GM21825 (cell line): Measurements from ENCODE around the gene DHX34.
"Not testable (repeated sequence)": the region's sequence is repeated elsewhere in the genome, so short reads cannot be mapped to it uniquely, and the experiment has no call there.

Experiments used
- ATAC-seq: cut with Tn5 transposase; IDR thresholded peaks from one replicate; pipeline ENCODE4 v1.9.1; 2021; ENCODE audit warnings: mild to moderate bottlenecking, moderate library complexity; ENCODE audit not compliant: unreplicated experiment

The DHX34 gene

DNA sequence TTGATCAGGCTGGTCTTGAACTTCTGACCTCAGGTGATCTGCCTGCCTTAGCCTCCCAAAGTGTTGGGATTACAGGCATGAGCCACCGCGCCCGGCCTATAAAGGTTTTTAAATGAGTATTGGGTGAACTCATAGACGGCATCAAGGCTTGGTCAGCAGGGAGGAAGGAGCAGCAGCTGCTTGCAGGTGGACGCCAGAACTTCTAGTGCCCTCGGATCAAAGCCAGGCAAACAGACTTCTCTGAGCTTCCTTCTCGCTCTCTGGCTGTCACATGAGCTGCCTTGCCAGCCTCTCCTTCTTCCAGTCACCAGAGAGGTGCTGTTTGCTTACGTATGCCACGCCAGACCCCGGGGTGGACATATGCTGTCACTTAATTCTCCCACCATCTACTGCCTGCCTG is 16.3 kb downstream of the DHX34 start:
- not testable (repeated sequence) for ATAC-seq

DNA sequence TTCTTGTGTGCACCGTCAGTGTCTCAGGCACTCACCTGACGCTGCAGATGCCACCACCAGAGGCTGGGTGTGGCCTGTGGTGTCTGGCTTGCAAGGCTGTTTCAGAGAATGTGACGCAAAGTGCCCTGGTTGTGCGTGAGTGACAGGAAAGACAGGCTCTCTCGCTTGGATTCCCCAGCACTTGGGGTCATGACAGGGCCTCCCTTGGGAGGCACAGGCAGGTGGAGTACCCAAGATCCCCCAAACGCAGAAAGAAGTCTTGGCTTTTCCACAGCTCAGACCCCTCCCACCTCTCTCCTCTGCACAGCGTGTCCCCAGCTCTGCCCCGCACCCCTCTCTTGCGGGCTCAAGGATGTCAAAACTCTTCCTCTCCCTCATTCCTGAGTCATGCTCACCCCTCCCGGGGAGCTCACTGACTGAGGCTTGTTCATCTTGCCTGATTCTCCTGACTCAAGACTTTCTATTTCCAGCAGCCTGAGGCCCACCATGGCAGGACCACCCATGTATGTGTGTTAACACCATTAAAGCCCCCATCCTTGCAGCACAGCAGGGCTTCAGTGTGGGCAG is 21.0 kb downstream of the DHX34 start:
- ATAC-seq = no peak

DNA sequence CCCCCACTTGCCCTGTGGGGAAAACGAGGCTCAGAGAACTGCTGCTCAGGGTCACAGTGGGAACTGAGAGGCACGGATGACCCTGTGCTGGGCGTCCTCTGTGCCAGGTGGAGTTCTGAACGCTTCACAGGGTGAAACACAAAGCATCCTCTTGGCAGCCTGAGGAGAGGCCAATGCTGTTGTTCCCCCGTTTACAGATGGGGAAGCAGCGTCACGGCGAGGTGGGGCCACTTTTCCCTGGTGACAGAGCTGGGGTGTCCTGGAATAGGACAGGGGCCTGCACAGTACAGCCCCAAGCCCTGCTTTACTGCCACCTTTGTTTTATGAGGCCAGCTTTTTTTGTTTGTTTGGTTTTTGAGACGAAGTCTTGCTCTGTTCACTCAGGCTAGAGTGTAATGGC is 22.1 kb downstream of the DHX34 start:
- ATAC-seq = no peak

DNA sequence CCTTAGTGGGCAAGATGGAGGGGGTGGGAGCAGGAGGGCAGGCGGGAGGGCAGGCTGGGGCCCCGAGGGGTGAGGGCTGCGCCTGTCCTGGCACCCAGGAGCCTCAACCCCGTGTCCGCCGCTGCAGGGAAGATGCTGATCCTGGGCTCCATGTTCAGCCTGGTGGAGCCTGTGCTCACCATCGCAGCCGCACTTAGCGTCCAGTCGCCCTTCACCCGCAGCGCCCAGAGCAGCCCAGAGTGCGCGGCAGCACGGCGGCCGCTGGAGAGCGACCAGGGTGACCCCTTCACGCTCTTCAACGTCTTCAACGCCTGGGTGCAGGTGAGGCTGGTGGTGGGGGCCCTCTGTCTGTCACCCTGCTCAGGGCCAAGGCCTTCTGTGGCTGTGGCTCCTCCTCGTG is 23.5 kb downstream of the DHX34 start:
- no peak for ATAC-seq

DNA sequence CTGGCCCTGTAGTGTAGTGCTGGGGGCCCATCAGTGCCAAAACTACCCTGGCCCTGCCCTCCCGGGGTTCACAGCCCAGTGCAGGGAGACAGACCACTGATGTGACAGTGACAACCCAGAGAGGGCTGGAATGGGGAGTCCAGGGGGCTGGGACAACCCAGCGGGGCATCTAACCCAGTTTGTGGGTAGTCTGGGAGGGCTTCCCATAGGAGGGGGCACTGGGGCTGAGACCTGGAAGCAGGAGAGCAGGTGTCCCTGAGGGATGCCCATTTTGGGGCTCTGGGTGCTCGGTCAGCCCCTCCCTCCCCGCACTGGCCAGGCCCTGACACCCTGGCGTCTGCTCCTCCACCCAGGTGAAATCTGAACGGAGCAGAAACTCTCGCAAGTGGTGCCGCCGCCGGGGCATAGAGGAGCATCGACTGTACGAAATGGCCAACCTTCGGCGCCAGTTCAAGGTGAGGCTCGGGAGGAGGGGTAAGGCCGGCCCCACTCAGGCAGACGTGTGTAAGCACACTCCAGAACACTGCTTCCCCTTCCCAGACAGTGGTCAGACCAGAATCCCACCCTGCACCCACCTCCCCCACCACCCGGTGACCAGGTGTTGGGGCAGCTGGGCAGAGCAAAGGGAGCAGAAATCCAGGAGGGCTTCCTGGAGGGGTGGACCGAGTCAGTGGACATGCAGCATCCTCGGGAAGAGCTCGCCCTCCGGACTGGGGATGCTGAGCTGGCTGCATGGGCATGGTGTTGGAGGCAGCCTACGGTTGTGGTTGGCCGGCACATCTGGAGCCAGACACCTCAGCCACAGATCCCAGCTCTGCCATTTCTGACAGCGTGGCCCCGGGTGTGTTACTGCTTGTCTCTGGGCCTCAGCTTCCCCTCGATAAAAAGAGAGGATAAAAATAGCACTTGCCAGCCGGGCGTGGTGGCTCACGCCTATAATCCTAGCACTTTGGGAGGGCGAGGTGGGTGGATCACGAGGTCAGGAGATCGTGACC is 24.4 kb downstream of the DHX34 start:
- no peak for ATAC-seq

DNA sequence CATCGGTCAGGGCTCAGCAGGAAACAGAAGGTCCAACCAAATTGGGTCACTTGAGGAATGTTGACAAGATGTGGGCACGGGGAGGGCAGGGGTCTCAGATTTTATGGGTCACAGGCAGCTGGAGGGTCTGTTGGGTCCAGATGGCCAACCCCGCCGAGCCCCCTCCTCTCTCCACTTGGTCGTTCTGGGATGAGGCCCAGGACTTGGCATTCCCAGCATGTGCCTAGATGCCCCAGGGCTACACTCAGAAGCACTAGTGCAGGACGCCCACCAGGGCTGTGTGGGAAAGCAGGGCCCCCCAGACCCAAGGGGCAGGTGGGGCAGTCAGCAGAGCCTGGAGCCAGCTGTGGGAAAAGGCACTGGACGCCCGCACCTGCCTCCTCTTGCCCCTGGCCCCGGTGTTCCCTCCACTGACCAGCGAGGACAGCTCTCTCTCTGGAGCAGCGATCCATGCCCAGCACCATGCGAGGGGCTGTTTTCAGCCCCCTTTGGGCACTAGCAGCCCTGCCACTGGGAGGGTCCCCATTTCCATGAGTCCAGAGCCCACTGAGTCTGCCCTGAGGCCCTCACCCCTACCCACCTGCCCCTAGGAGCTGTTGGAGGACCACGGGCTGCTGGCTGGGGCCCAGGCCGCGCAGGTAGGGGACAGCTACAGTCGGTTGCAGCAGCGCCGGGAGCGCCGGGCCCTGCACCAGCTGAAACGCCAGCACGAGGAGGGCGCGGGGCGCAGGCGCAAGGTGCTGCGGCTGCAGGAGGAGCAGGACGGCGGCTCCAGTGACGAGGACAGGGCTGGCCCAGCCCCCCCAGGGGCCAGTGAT is 26.0 kb downstream of the DHX34 start:
- ATAC-seq = no peak

DNA sequence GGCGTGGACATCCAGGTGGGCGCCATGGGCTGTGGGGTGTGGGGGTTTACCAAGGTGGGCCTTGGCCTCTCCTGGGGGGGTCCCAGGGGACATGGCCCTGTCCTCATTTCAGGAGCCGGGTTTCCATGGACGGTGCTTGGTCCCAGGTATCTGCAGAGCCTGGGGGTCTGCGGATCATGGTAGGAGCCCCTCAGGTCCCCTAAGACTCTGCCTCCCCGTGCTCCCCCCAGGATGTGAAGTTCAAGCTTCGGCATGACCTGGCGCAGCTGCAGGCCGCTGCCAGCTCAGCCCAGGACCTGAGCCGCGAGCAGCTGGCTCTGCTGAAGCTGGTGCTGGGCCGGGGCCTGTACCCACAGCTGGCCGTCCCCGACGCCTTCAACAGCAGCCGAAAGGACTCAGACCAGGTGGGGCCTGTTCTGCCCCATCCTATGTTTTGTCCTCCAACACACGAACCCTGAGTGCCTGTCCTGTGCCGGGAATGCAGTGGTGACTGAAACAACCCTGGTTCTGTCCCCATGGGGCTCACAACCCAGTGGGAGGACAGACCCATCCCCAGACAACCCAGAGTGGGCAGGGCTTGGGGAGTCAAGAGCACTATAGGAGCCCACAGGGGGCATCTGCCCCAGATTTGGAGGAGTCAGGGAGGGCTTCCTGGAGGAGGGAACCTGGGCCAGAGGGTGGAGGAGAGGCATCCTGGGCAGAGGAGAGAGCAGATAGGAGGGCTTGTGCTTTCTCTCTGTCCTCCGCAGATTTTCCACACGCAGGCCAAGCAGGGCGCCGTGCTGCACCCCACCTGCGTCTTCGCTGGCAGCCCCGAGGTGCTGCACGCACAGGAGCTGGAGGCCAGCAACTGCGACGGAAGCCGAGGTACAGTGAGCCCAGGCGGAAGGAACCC is 26.8 kb downstream of the DHX34 start:
- ATAC-seq = no peak

DNA sequence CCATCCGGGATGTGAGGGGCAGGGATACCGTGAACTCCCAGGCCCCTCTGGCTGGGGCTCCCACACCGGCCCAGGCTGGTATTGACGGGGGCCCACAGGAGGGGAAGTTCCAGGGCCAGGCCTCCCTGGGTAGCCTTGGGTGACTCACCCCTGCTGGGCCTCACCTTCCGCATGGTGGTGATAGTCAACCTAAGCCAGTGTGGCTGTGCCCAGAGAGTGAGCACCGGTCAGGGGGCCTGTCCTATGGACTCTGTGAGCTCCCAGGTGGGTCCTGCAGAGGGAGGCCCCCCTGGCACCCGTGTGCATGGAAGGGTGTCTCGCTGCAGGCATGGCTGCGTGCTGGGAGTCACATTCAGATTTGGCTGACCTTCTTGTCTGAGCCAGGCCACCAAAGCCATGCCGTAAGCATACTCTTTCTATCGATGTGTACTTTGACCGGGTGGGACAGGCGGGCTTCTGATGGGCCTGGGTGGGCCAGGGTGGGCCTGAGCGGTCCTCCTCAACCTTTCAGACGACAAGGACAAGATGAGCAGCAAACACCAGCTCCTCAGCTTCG is 27.6 kb downstream of the DHX34 start:
- ATAC-seq = no peak

DNA sequence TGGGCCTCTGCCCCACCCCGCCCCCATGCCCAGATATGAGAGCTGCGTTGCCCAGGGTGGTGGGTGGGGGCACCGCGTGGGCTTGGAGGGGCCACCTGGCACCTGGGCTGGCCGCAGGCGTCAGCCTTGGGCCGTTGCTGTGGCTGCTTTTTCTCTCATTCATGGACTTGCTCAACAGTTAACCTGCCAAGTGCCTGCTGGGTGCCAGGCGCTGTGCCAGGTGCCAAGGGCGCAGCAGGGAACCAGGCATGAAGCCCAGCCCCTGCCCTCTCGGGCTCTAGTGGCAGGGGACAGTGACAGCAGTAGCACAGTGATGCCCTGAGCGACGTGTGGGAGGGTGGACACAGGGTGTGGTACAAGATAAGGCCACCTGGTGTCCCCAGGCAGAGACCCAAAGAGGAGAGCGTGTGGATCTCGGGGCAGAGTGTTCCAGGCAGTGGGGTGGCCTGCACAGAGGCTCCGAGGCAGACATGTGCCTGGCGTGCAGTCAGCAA is 28.1 kb downstream of the DHX34 start:
- ATAC-seq = no peak

DNA sequence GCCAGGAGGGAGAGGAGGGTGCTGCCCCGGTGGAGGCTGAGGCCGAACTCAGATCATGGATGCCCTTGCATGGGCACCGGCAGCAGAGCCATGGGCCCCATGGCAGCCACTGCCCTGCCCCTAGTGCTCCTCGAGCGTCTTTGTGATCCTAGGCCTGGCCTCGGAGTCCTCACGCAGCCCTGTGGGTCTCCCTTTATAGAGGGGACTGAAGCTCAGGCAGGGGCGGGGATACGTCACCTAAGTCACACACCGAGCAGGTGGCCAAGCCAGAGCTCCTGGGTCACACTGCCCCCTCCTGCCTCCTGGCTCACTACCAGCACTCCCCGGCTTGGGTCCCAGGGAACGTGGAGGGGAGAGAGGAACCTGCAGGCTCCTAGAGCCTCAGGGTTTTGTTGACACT is 28.7 kb downstream of the DHX34 start:
- no peak for ATAC-seq

DNA sequence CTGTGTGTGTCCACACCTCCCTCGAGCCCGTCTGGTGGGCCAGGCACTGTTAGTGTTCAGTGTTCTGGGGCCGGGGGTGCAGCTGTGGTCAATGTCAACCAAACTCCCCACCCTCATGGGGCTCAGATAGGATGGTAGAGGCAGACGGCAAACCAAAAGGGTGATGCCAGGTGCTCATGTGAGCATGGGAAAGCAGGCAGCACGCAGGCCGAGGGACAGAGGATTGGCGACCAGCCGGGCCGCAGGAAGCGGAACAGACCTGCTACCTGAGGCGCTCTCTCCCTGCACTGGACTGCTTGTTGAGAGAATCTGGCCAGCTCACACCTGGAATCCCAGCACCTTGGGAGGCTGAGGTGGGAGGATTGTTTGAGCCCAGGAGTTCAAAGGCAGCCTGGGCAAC is 29.1 kb downstream of the DHX34 start:
- no peak for ATAC-seq

DNA sequence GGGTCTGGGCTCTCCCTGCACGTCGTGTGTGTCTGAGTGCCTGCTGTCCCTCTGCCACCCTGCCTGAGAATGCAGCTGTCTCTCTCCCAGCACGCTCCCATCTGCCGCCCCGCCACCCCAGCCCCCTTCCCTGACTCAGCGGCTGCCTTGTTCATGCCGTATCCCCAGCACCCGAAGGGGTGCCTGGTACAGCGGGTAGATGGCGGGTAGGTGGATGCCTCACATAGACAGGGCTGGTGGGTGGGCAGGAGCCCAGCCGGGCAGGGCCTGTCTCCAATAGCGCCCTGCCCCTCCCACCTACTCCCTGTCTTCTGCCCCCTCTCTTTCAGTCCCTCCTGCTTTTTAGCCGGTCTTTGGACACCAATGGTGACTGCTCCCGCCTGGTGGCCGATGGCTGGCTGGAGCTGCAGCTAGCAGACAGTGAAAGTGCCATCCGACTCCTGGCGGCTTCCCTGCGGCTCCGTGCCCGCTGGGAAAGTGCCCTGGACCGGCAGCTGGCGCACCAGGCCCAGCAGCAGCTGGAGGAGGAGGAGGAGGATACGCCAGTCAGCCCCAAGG is 30.3 kb downstream of the DHX34 start:
- ATAC-seq = no peak

DNA sequence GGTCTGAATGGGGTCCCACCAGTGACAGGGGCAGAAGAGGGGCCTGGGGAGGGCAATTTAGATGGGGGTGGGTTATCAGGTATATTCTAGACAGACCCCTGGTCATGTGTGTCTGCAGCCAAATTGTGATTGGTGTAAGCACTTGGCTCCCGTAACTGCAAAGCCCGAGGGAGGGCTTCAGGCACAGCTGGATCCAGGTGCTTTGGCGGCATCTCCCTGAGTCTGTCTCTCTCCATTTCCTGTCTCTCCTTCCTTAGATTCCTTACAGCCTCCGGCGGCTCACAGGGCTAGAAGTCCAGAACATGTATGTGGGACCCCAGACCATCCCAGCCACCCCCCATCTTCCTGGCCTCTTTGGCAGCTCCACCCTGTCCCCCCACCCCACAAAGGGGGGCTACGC is 31.4 kb downstream of the DHX34 start:
- no peak for ATAC-seq

DNA sequence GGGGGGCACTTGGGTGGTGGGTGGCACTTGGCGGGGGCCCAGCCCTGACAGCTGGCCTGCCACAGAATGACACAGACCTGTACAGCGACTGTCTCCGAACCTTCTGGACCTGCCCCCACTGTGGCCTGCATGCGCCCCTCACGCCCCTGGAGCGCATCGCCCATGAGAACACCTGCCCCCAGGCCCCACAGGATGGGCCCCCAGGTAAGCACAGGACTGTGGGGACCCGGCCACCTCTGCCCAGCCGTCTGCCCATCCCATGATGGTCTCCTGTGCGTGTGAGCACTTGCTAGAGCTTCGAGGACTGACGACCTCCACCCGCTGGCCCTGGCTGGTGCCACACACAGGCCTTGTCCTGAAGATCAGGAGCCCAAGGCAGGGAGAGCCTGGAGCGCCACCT is 32.0 kb downstream of the DHX34 start:
- ATAC-seq = no peak

DNA sequence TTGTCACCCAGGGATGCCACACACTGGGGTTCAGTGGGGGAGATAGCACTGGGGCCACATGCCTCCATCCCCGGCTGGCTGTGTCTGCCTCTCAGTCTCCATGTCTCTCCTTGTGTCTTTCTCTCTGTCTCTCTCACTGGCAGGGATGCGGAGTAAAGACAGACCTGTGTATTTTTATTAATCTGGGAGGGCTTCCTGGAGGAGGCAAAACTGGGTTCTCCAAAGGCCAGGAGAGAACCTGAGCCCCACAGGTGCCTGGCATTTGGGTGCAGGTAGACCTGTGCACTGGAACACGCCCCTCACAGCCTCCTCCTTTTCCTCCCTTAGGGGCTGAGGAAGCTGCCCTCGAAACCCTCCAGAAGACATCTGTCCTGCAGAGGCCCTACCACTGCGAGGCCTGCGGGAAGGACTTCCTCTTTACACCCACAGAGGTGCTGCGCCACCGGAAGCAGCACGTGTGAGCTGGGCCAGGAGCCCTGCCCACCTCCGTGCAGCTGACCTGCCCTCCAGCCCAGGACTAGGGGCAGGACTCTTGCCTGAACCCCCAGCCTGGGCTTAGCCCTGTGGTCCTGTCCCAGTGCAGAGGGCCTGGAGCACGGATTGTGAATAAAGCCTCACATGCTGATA is 32.7 kb downstream of the DHX34 start:
- no peak for ATAC-seq

DNA sequence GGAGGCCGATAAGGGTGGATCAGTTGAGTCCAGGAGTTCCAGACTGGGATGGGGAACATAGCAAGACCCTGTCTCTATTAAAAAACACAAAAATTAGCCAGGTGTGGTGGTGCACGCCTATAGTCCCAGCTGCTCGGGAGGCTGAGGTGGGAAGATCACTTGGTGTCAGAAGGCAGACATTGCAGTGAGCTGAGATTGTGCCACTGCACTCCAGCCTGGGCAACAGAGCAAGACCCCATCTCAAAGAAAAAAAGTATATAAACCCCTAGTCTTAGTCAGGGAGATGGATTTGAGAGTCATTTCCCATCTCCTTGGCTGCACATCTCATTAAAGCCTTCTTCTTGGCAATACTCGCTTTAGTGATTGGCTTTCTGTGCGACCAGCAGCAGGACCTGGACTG is 34.8 kb downstream of the DHX34 start:
- ATAC-seq = not testable (repeated sequence)

DNA sequence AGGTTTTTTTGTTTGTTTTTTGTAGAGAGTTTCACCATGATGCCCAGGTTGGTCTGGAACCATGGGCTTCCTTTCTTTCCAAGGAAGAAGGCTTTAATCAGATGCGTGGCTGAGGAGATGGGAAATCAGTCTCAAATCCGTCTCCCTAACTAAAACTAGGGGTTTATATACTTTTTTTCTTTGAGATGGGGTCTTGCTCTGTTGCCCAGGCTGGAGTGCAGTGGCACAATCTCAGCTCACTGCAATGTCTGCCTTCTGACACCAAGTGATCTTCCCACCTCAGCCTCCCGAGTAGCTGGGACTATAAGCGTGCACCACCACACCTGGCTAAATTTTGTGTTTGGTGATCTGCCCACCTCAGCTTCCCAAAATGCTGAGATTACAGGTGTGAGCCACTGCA is 35.4 kb downstream of the DHX34 start:
- ATAC-seq = not testable (repeated sequence)

DNA sequence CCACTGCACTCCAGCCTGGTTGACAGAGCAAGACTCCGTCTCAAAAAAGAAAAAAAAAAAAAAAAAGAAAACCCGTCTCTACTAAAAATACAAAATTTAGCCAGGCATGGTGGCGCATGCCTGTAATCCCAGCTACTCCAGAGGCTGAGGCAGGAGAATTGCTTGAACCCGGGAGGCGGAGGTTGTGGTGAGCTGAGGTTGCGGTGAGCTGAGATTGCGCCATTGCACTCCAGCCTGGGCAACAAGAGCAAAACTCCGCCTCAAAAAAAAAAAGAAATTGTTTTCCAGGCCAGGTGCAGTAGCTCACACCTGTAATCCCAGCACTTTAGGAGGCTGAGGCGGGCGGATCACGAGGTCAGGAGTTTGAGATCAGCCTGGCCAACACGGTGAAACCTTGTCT is 37.5 kb downstream of the DHX34 start:
- ATAC-seq = not testable (repeated sequence)

DNA sequence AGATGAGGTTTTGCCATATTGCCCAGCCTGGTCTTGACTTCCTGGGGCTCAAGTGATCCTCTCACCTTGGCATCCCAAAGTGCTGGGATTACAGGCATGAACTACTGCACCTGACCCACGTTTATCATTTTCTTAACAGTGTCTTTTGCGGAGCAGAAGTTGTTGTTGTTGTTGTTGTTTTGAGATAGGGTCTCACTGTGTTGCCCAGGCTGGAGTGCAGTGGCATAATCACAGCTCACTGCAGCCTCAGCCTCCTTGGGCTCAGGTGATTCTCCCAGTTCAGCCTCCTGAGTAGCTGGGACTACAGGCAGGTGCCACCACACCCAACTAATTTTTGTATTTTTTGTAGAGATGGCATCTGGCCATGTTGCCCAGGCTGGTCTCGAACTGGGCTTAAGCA is 38.5 kb downstream of the DHX34 start:
- not testable (repeated sequence) for ATAC-seq
